Kidney epithelial cell (primary cell): ENCODE results near the gene TUBA3D. TPM values are rescaled to one million over a fixed set of nuclear protein-coding genes. Genes with fewer than 3 reads are reported as not detected.
A peak's percentile ranks its signal among the peaks of the same experiment; 100 is the strongest.
"Not testable (repeated sequence)": the region's sequence is repeated elsewhere in the genome, so short reads cannot be mapped to it uniquely, and the experiment has no call there.

Experiments used
- DNase-seq: peaks from one replicate; pipeline ENCODE4 v3.0.0-alpha.2; 2010; ENCODE audit warnings: low read depth
- H3K27me3 ChIP-seq: 2 replicates; pipeline ENCODE4 v1.6.0; 2011; ENCODE audit warnings: low read length; ENCODE audit not compliant: control insufficient read depth, insufficient read depth
- H3K36me3 ChIP-seq: 2 replicates; pipeline ENCODE4 v1.5.1; 2011; ENCODE audit warnings: low read length; ENCODE audit not compliant: control insufficient read depth, insufficient read depth
- H3K4me3 ChIP-seq: 2 replicates; pipeline ENCODE4 v1.5.1; 2011; ENCODE audit warnings: low read depth, mild to moderate bottlenecking, control low read depth, low read length
- CTCF ChIP-seq: IDR thresholded peaks from 2 replicates; pipeline ENCODE4 v1.5.1; 2011; ENCODE audit warnings: mild to moderate bottlenecking, moderate library complexity, low read length, control low read depth, inconsistent platforms; ENCODE audit not compliant: insufficient read depth, poor library complexity, severe bottlenecking
- total RNA-seq: library from RNA; depleted of rRNA; stranded (reverse); fragments of >200 nt; gene quantifications from 2 replicates; pipeline ENCODE4 v1.2.3, GENCODE V29; 2015

TUBA3D gene
- total RNA-seq, 1 donor from 2014 or later, result not detected

- no peak for DNase-seq
- Histone ChIP-seq H3K4me3 (no peak overlapping the region), H3K27me3 (no peaks in the 10 kb centered on the region), H3K36me3 (no peaks in the 10 kb centered on the region)
- no peak for TF ChIP-seq CTCF
Observed at GRCh38 chr2:131488306-131489205, 12.6 kb downstream of the TUBA3D start.

GRCh38 chr2:131490616-131491468 lies 14.9 kb downstream of the TUBA3D start:
- not testable (repeated sequence) for DNase-seq, H3K27me3 ChIP-seq, H3K36me3 ChIP-seq
- peak overlapping the region; percentile 52 for H3K4me3 ChIP-seq

GRCh38 chr2:131491469-131491836 lies 15.5 kb downstream of the TUBA3D start:
- DNase-seq, H3K36me3 ChIP-seq, H3K27me3 ChIP-seq: not testable (repeated sequence)
- peak overlapping the region; percentile 52 for H3K4me3 ChIP-seq

GRCh38 chr2:131492015-131492417 lies 16.1 kb downstream of the TUBA3D start, which contains the start of gene MZT2A:
TSS of gene MZT2A (minus strand) at chr2:131492397. CDS start at chr2:131492376, 21 bp downstream.
- not testable (repeated sequence) for DNase-seq, H3K36me3 ChIP-seq, H3K27me3 ChIP-seq
- peak within 1 kb of the TSS; percentile 97 for H3K4me3 ChIP-seq

- no peaks in the 10 kb centered on the region for H3K27me3 ChIP-seq
- H3K36me3 ChIP-seq, result no peaks in the 10 kb centered on the region
- DNase-seq, result peak; percentile 75
- peak overlapping the region; percentile 97 for H3K4me3 ChIP-seq
- peak; percentile 91 for TF ChIP-seq CTCF
Observed at GRCh38 chr2:131492418-131493198, 16.7 kb downstream of the TUBA3D start.

GRCh38 chr2:131493199-131493968 lies 17.5 kb downstream of the TUBA3D start:
- no peak for TF ChIP-seq CTCF
- H3K36me3 ChIP-seq, result no peaks in the 10 kb centered on the region

GRCh38 chr2:131495506-131495905 lies 19.6 kb downstream of the TUBA3D start:
- not testable (repeated sequence) for H3K27me3 ChIP-seq, H3K4me3 ChIP-seq, H3K36me3 ChIP-seq, DNase-seq

More at GRCh38 chr2:131493199-131493968, 17.5 kb downstream of the TUBA3D start:
- H3K4me3 ChIP-seq, result peak overlapping the region; percentile 97
- no peaks in the 10 kb centered on the region for H3K27me3 ChIP-seq
- DNase-seq, result no peak

GRCh38 chr2:131498321-131498973 lies 22.5 kb downstream of the TUBA3D start:
- H3K36me3 ChIP-seq, H3K4me3 ChIP-seq, H3K27me3 ChIP-seq, DNase-seq: not testable (repeated sequence)

GRCh38 chr2:131503587-131503986 lies 27.7 kb downstream of the TUBA3D start:
- not testable (repeated sequence) for H3K36me3 ChIP-seq, H3K4me3 ChIP-seq, H3K27me3 ChIP-seq, DNase-seq
